IPS DF 6.9 (cell line): ENCODE data around the gene TTC17.
"Not testable (repeated sequence)": the region's sequence is repeated elsewhere in the genome, so short reads cannot be mapped to it uniquely, and the experiment has no call there.

Source experiments
- DNase-seq: peaks from one replicate; pipeline ENCODE4 v3.0.0-alpha.2; 2013; ENCODE audit warnings: low read depth, low spot score
- H3K27ac ChIP-seq: one replicate; pipeline ENCODE4 v1.5.1; 2013; ENCODE audit warnings: low read length, control low read depth
- H3K27me3 ChIP-seq: 2 replicates; pipeline ENCODE4 v1.6.1; 2013; ENCODE audit warnings: mild to moderate bottlenecking, low read length; ENCODE audit not compliant: control insufficient read depth, insufficient read depth
- H3K36me3 ChIP-seq: 2 replicates; pipeline ENCODE4 v1.6.1; 2013; ENCODE audit warnings: low read length; ENCODE audit not compliant: control insufficient read depth, insufficient read depth
- H3K4me1 ChIP-seq: 2 replicates; pipeline ENCODE4 v1.6.1; 2013; ENCODE audit warnings: low read length; ENCODE audit not compliant: control insufficient read depth, insufficient read depth
- H3K4me3 ChIP-seq: 2 replicates; pipeline ENCODE4 v1.5.1; 2013; ENCODE audit warnings: mild to moderate bottlenecking, low read length
- H3K9me3 ChIP-seq: 2 replicates; pipeline ENCODE4 v1.6.1; 2013; ENCODE audit warnings: low read length, inconsistent platforms; ENCODE audit not compliant: control insufficient read depth, insufficient read depth
- WGBS: extraction: QIAGEN DNeasy Blood & Tissue Kit; methylation state at CpG from one replicate; pipeline ENCODE4 v1.1.7; 2013; ENCODE audit warnings: mixed read lengths, missing lambda C conversion rate; ENCODE audit not compliant: insufficient read length, insufficient coverage; 5-methylcytosine and 5-hydroxymethylcytosine counted together

TTC17 gene

DNA sequence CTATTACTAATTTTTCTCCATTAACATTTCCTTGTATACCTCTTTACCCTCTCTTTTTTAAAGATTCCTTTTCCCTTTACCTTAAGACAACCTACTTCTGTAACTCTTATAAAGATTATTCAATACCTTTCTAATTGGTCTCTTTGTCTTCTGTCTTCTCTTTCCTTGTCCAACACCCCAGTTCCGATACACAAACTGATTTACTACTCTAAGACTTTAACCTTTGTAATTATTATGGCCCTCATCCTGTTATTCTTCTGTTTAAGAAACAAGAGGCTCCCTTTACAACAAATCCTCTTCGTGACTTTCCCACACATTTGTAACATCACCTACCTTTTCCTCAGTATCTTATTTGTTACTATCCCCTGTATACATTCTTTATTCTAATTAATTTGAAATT is 81.8 kb downstream of the TTC17 start:
- no CpG with 5 or more reads among the region's 2 CpGs for WGBS

DNA sequence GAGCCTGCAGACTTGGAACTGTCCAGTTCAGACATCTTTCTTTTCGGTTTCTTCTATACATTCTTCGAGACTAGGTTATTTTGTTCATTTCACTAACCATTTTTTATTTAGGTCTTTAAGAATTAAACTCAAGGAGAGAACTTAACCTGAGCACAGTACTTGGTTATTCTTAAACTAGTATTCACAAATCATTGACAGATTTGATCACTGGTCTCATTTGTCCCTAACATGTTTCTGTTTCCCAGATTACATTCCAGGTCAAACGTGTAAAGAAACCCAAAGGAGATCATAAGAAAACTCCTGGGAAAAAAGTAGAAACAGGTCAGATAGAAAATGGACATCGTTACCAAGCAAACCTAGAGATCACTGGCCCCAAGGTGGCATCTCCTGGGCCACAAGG is 85.1 kb downstream of the TTC17 start:
- H3K4me1 ChIP-seq, result no peaks in the 10 kb centered on the region
- H3K36me3 ChIP-seq, result peaks cover 7% of the 10 kb centered on the region; the same call in 1 of the 2 replicates
- DNase-seq, result no peak
- no peak overlapping the region for H3K27ac ChIP-seq
- H3K27me3 ChIP-seq, result no peaks in the 10 kb centered on the region
- no peaks in the 10 kb centered on the region for H3K9me3 ChIP-seq
- WGBS, result no CpG with 5 or more reads among the region's 4 CpGs
- no peak overlapping the region for H3K4me3 ChIP-seq

More for the DNA sequence above, 81.8 kb downstream of the TTC17 start:
- H3K27ac ChIP-seq, result no peak overlapping the region
- H3K9me3 ChIP-seq, result no peaks in the 10 kb centered on the region
- DNase-seq, result no peak
- H3K4me1 ChIP-seq, result no peaks in the 10 kb centered on the region
- H3K4me3 ChIP-seq, result no peak overlapping the region
- peaks cover 2% of the 10 kb centered on the region; the same call in 1 of the 2 replicates for H3K36me3 ChIP-seq
- H3K27me3 ChIP-seq, result no peaks in the 10 kb centered on the region

DNA sequence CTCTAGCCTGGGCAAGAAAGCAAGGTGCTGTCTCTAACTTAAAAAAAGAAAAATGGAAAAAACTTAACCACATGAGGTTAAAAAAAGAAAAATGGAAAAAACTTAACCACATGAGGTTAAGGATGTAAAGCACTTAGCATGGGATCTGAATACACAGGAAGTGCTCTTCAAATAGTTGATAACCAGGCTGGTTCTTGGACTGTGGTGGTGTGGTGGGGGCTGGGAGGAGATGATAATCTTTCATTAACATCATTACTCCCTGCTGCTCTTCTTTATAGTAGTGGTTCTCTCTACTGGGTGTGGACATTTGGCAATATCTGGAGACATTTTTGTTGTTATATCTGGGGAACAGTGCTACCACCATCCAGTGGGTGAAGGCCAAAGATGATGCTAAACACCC is 88.4 kb downstream of the TTC17 start:
- Histone ChIP-seq H3K36me3 (peaks cover 9% of the 10 kb centered on the region; the same call in 1 of the 2 replicates), H3K27me3 (no peaks in the 10 kb centered on the region), H3K27ac (no peak overlapping the region), H3K4me3 (no peak overlapping the region), H3K4me1 (no peaks in the 10 kb centered on the region), H3K9me3 (no peaks in the 10 kb centered on the region)
- no peak for DNase-seq

DNA sequence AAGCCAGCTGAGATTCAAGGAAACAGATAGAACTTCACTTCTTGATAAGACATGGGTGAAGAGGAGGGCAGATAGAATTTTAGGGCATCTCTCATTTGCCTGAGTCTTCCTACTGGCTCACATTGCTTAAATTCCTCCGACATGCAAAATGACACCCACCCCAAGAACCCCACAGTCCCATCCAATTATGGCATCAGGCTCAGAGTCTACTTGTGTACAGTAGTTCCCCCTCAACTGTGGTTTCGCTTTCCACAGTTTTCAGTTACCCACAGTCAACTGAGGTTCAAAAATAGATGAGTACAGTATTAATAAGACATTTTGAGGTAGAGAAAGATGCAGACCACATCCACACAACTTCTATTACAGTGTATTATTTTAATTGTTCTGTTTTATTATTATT is 99.8 kb downstream of the TTC17 start:
- WGBS, result no CpG with 5 or more reads among the region's 2 CpGs
- DNase-seq, result no peak
- peaks cover 4% of the 10 kb centered on the region; the same call in 1 of the 2 replicates for H3K36me3 ChIP-seq

DNA sequence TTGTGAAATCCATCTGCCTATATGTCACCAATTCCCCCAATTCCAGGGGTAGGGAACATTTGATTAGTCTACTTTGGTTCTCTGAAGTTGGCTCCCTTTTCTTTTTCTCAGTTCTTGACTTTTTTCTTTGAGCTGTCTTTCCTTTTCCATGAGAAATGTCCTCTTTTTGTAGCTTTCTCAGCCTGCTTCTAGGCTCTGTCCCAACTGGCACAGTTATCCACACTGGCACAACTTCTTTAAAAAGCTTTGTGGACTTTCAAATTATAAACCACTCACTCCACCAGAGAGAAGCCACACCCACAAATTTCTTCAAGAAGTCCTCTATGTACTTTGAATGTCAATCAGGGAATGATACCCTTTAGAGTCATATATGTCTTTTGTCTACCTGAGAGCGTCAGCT is 100.5 kb downstream of the TTC17 start:
- DNase-seq, result no peak
- no CpG with 5 or more reads among the region's 1 CpG for WGBS
- Histone ChIP-seq H3K36me3 (peaks cover 4% of the 10 kb centered on the region; the same call in 1 of the 2 replicates), H3K4me3 (no peak overlapping the region), H3K27ac (no peak overlapping the region), H3K9me3 (no peaks in the 10 kb centered on the region), H3K27me3 (no peaks in the 10 kb centered on the region), H3K4me1 (no peaks in the 10 kb centered on the region)

More for the DNA sequence above, 99.8 kb downstream of the TTC17 start:
- H3K4me3 ChIP-seq, result no peak overlapping the region
- H3K4me1 ChIP-seq, result no peaks in the 10 kb centered on the region
- H3K27me3 ChIP-seq, result no peaks in the 10 kb centered on the region
- H3K9me3 ChIP-seq, result no peaks in the 10 kb centered on the region
- no peak overlapping the region for H3K27ac ChIP-seq

DNA sequence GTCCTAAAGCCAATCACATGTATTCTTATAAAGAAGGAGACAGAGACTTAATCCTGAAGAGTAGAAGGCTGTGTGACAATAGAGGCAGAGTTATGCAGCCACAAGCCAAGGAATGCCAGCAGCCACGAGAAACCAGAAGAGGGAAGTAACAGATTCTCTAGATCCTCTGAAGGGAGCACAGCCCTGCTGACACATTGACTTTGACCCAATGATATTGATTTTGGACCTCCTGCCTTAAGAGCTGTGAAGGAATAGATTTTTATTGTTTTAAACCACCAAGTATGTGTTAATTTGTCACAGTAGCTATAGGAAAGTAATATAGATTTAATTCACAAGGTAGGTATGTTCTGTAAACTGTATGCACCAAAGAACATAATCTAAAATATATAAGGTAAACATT is 103.6 kb downstream of the TTC17 start:
- peaks cover 4% of the 10 kb centered on the region; the same call in 1 of the 2 replicates for H3K36me3 ChIP-seq
- WGBS, result no CpG with 5 or more reads among the region's 1 CpG
- no peaks in the 10 kb centered on the region for H3K4me1 ChIP-seq
- no peaks in the 10 kb centered on the region for H3K9me3 ChIP-seq
- no peak overlapping the region for H3K27ac ChIP-seq
- DNase-seq, result no peak
- no peaks in the 10 kb centered on the region for H3K27me3 ChIP-seq
- no peak overlapping the region for H3K4me3 ChIP-seq

DNA sequence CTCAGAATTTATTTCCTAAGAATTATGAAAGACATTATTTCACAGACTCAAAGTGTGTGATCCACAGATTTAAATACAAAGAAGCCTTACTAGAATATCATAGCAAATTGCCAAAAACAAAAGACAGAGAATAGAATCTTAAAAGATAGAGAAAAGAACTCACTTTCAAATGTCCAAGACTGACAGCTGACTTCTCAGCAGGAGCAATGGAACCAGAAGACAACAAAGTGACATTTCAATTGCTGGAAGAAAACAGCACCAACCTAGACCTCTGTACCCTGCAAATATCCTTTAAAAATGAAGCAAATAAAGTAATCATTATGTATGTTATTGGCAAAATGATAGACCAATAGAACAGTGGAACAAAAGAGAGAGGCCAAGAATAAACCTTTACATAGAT is 109.2 kb downstream of the TTC17 start:
- Histone ChIP-seq H3K27ac (no peak overlapping the region), H3K27me3 (no peaks in the 10 kb centered on the region), H3K9me3 (no peaks in the 10 kb centered on the region), H3K36me3 (no peaks in the 10 kb centered on the region), H3K4me3 (no peak overlapping the region), H3K4me1 (no peaks in the 10 kb centered on the region)
- DNase-seq, result no peak

DNA sequence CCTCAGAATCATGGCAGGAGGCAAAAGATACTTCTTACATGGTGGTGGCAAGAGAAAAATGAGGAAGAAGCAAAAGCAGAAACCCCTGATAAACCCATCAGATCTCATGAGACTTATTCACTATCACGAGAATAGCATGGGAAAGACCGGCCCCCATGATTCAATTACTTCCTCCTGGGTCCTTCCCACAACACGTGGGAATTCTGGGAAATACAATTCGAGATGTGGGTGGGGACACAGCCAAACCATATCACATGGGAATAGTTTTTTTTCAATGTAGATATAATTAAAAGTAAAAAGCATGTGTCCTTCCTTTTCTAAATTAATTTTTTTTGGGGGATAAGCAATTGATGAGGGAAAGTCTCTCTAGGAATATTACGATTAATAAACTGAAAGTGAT is 118.8 kb downstream of the TTC17 start:
- H3K9me3 ChIP-seq, H3K27ac ChIP-seq, H3K4me3 ChIP-seq, H3K36me3 ChIP-seq, H3K27me3 ChIP-seq, H3K4me1 ChIP-seq, DNase-seq: not testable (repeated sequence)
- no CpG with 5 or more reads among the region's 5 CpGs for WGBS

DNA sequence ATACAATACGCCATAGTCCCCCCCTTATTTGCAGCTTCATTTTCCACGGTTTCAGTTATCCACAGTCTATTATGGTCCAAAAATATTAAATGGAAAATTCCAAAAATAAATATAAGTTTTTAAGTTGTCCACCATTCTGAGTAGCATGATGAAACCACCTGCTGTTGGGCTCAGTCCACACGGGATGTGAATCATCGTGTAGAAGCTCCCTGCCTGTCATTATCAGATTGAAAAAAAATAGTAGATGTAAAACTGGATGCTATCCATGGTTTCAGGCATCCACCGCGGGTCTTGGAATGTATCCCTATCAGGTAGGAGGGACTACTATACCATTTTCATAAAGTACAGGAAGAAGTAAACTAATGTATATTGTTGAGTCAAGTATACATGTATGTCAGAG is 127.4 kb downstream of the TTC17 start:
- H3K9me3 ChIP-seq, result no peaks in the 10 kb centered on the region; the same call in 1 of the 2 replicates
- H3K4me1 ChIP-seq, result no peaks in the 10 kb centered on the region
- no peak overlapping the region for H3K27ac ChIP-seq
- no peak for DNase-seq
- no peaks in the 10 kb centered on the region for H3K27me3 ChIP-seq
- no peak overlapping the region for H3K4me3 ChIP-seq
- 0 out of 2 replicates have a peak, but pooled peaks cover 1% of the 10 kb centered on the region for H3K36me3 ChIP-seq
- no CpG with 5 or more reads among the region's 6 CpGs for WGBS

DNA sequence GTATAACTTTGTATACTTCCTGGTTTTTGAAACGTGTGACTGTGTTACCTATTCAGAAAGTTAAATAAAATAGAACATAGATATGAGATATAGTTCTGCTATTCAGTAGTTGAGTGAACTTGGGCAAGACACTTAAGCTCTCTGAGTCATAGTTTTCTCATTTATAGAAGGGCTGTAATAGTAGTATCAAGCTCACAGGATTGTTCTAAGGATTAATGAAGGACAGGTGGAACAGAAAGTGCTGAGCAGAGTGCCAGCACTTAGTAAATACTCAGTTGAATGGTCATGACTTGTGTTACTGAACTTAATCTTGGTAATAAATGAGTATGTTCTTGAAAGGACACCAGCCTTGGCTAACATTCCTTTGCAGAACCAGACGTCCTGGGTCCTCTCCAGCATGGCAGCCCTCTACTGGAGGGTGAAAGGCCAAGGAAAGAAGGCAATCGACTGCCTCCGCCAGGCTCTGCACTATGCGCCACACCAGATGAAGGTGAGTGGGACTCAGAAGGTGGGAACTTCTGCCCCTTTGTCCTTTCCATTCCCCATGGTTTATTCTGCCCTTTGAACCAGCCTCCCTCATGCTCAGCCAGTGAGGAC is 131.2 kb downstream of the TTC17 start:
- no peak for DNase-seq
- Histone ChIP-seq H3K9me3 (no peaks in the 10 kb centered on the region; the same call in 1 of the 2 replicates), H3K27ac (no peak overlapping the region), H3K36me3 (peaks cover 11% of the 10 kb centered on the region; the same call in 1 of the 2 replicates), H3K4me3 (no peak overlapping the region), H3K4me1 (no peaks in the 10 kb centered on the region), H3K27me3 (no peaks in the 10 kb centered on the region)
- WGBS, result no CpG with 5 or more reads among the region's 5 CpGs

DNA sequence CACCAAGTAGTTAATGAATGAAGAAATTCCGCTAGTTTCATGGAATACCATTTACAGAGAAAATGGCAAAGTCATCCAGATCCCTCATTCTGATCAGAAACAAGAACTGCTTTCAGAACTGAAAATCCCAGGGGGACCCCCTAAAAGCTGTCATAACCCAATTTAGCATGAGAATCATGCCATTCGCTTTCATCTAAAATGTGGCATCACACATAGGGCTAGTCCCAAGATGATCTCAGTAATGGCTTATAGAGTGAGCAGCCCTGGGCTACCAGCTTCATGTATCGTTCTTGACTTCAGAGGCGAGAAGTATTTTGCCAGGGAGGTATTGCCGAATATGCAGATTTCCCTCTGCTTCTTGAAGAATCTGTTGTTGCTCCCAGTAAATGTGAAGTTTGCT is 134.0 kb downstream of the TTC17 start:
- H3K36me3 ChIP-seq, result peaks cover 11% of the 10 kb centered on the region; the same call in 1 of the 2 replicates

More for the DNA sequence above, 134.0 kb downstream of the TTC17 start:
- Histone ChIP-seq H3K9me3 (no peaks in the 10 kb centered on the region), H3K4me3 (no peak overlapping the region), H3K4me1 (no peaks in the 10 kb centered on the region), H3K27ac (no peak overlapping the region), H3K27me3 (no peaks in the 10 kb centered on the region)
- WGBS, result no CpG with 5 or more reads among the region's 5 CpGs
- no peak for DNase-seq
